NOMO-1 treated with DMSO at 0.1 percent for 48 hours (cell line): ENCODE measurements around the gene BCL11B.

Experiments
- DNase-seq: peaks from one replicate; lab custom pipeline; 2025; ENCODE audit not compliant: unreplicated experiment; lab: John Stamatoyannopoulos, UW

The BCL11B gene

DNA sequence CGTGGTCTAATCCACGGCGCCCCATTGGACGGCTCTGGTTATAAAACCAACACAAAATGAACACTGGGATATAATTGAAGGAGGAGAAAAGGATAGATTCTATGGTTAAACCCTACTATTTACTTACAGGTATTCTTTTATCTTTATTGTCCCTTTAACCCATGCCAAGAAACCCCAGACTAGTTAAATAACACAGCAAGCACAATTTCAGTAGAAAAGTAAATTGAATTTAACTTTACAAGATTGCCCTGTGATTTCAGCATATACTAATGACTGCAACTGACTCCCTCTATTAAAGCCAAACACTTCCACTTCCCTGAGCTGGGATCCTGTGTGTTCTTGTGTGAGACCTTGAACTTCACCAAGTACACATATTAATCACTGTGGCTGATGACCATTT lies 45.3 kb downstream of the BCL11B start:
- DNase-seq: no peak

GRCh38 chr14:99225436-99226203 lies 46.4 kb downstream of the BCL11B start:
- no peak for DNase-seq

DNA sequence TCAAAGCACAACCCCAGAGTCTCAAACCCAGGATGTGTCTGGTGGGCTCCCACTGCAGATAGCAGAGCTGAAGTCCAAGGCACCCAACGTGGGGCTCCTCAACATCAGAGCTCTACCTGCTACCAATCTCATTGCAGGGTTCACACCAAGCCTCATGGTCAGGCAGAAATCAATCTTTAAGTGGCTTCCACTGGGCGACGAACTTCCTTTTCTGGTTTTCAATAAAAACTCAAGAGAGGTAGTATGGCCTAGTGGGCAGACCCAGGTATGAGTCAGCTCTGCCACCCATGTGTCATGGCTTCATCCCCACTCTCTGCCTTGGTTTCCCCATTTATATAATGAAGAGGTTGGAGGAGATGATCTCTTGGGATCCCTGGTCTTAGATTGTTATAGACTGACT lies 47.0 kb downstream of the BCL11B start:
- DNase-seq: no peak

DNA sequence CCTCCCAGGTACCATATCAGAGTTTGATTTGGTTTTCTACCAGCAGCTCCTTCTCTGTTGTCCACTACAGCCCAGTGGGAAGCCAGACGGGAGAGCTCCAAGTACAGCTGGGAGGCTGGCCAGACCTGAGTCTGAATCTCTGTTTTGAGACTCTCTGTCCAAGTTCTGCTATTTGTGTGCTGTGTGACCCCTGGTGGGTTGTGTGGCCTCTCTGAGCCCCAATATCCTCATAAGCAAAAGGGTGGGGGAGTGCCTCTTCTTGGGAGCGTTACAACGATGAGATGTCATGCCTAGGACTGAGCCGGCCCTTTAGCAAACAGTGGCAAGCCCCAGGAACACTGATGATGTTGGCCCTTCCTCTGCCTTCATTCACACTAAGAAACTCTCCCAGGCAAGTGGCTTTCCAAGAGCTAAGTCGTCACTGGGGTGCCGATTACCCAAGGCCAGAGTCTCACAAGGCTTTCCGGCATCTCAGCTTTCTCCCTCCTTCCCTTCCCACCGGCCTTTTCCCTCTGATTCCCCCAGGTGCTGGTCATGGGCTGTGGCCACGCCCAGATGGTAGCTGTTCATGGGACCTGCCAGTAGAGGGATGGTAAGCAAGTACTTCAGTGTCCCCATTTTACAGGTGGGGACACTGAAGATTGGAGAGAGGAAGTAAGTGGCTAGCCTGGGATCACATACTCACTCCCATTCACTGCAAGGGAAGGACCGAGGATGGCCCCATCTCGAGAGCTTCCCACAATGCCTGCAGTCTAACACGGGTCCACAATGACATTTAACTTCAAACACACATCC lies 47.7 kb downstream of the BCL11B start:
- no peak for DNase-seq

GRCh38 chr14:99221445-99221844 lies 50.6 kb downstream of the BCL11B start:
- DNase-seq: no peak

DNA sequence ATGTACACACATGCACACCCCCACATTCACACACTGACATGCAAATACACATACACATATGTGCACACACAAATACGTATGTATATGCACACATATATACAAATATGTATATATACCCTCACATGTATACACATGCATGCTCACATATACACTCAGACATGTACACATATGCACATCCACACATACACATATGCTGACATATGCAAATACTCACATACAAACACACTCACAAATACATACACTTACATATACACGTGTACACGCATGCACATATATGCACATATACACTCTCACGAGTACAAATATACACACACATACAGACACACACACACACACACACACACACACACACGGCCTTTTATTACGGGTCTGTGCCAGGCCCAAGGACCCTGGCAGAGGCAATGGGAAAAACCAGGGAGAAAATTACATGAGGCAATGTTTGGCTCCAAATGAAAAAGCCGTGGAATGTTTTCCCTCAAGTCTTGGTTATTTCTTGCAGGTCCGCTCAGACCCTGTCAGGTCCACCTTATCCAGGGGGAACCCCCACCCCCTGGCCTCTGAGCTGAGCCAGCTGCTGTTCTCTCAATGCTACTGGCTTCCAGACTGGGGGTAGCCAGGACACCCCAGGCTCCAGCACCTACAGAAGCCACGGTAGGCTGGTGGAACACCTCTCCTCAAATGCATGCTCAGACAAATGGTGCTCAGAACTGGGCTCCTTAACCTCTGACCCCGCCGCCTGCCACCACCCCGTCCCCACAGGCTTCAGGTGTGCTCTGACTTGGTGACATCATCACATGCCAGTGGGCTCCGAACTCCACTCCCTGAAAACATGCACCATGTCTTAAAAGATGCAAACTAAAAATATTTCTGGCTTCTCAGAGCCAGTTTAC lies 54.7 kb downstream of the BCL11B start:
- DNase-seq: no peak

DNA sequence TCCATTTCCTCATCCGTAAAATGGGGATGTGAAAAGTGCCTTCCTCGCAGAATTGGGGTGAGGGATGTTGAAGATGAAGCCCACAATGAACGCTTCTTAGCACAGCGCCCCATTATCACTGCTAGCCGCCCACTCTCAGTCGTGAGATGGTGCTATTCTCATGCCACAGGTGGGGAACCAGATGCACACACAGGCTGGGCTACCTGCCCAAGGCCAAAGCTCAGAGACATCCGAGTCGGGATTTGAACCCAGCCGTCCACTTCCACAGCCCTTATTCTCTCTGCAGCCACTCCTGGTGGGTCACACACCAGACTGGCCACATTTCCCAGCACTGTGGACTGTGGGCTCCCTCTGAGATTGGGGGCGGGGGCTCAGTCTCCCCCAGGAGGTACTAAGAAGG lies 55.8 kb downstream of the BCL11B start:
- no peak for DNase-seq

DNA sequence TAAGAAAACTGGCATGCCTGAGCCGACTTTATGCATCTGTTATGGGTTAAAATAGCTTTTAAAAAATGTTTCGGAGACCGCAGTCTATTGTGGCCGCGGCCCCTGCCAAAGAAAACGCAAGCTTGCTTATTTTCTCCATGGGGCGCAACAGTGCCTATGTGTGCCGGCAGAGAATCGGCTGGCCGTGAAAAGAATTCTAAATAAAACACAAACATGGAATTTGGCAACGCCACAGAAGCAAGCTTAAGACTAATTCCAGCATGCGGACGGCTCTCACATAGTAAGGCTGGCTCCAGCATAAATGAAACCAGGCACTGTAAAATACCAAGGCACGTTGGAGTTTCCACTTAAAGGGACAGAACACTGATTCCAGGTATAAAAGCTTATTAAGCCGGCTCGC lies 56.7 kb downstream of the BCL11B start:
- no peak for DNase-seq

DNA sequence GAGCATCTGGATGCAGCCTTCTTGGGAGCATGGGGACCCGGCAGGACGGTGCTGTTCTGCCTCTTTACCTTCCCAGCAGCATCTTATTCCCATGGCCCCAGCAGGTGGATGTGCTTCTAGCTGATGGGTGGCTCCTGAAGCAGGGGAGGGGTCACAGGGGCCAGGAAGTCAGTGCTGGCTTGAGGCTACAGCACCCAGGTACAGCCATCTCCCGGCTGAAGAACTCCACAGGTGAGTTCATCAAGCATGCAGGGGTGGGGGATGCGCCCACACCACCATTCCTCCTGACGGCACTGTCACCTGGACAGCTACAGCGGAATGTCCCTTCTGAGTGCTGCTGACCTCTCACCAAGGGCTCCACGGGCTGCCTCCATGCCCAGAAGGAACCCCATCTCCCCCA lies 57.3 kb downstream of the BCL11B start:
- no peak for DNase-seq

- no peak for DNase-seq
Measured at GRCh38 chr14:99213527-99213971, 58.4 kb downstream of the BCL11B start.

DNA sequence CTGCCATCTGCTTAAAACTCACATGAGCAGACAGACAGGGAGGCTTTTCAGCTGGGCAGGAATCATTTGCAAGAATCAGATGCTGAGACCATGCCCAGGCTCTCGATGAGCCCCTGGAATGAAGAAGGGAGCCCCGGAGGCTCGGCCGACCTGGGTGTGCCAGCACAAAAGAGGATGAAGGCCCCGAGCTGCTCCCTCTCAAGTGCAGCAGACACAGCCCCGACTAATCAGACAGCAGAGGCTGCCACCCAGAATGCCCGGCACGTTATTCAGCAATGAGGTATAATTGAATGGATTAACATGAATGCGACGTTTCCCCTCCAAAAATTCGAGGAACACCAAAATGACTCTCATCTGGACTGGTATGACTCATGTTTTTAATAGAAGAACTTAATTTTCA lies 58.9 kb downstream of the BCL11B start:
- no peak for DNase-seq

- DNase-seq: no peak
Measured at GRCh38 chr14:99212646-99213045, 59.4 kb downstream of the BCL11B start.

DNA sequence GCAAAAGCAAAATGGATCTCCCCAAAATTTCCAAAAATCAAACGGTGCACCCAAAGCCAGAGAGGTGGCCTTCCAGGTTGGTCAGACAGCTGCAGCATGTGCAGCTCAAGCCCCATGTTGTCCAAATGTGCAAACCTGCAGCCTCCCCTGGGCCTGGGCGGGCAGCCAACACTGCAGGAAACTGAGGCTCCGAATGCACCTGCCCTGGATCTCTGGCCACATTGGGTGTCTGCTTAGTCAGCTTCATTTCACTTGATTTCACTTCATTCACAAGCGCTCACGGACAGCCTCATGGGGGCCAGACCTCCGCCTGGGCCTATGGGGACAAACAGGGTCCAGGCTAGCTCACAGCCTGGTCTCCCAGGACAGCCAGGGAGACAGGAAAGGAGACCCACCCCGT lies 59.8 kb downstream of the BCL11B start:
- DNase-seq: no peak

DNA sequence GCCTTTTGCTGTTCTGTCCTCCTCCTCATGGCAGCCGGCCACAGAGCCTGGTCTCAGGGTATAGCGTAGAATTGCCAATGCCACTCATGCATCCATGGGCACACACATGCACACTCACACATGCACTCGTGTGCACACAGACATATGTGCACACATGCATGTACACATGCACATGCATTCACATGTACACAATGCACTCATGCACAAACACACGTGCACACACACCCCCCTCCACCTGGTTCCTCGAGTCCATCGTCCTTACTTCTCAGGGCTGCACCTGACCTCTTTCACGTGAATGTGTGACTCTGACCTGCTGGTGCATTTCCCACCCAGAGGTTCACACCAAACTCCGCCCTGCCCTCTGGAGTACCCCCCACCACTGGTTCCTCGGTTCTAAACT lies 60.6 kb downstream of the BCL11B start:
- no peak for DNase-seq

- DNase-seq: no peak
Measured at GRCh38 chr14:99210333-99210732, 61.7 kb downstream of the BCL11B start.

GRCh38 chr14:99209409-99209808 lies 62.6 kb downstream of the BCL11B start:
- DNase-seq: no peak

- DNase-seq: no peak
Measured at GRCh38 chr14:99208318-99208717, 63.7 kb downstream of the BCL11B start.

DNA sequence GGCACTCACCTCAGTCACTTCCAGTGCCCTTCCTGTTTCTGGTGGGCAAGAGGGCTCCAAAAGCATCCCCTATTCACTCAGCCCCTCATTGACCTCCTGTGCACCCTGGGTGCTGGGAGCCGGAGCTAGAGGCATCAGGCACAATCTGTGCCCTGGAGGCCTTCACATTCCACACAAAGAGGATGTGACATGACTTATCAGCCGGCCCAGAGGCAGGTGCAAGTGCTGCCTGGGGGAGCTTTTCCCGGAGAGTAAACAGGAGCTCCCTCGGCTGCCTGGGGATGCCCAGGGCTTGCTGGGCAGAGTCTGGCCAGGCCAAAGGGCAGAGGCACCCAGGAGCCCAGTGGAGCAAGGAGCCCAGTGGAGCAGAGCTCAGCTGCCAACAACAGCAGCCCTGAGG lies 64.5 kb downstream of the BCL11B start:
- DNase-seq: no peak

GRCh38 chr14:99206090-99206489 lies 65.9 kb downstream of the BCL11B start:
- DNase-seq: no peak

GRCh38 chr14:99205086-99205688 lies 66.8 kb downstream of the BCL11B start:
- no peak for DNase-seq

DNA sequence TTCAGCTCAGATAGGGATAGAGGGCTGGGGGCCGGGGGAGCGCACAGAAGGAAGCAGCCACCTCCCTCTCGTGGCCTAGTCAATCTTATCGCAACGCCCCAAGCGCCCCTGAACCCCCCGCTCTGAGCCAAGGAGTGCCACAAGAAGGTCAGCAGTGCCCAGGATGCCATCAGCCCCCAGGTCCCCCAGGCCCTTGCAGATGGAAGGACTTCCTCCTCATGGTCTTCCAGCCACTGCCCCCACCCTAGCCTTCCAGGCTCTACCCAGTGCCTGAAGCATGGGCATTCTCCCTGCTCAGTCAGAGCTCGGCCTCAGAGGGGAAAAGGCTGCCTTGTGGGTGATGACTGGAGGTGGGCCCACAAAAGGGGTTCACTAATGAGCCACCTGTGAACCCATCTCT lies 68.2 kb downstream of the BCL11B start:
- DNase-seq: no peak
